ENCODE measurements around the gene MZB1. TPM values are rescaled to one million over a fixed set of nuclear protein-coding genes. Genes with fewer than 3 reads are reported as not detected.

The MZB1 gene
- total RNA-seq, 1 donor from 2014 or later: 7.8 TPM

- H3K27ac ChIP-seq: no peak overlapping the region
- ATAC-seq (no peak), DNase-seq (no peak)
- intact Hi-C loops (cut with DNase I): no loop called here
- H3K27me3 ChIP-seq (ENCODE audit: low read depth): no peaks in the 10 kb centered on the region
- no peak overlapping the region for H3K4me3 ChIP-seq
- TF ChIP-seq, protein P1, sequence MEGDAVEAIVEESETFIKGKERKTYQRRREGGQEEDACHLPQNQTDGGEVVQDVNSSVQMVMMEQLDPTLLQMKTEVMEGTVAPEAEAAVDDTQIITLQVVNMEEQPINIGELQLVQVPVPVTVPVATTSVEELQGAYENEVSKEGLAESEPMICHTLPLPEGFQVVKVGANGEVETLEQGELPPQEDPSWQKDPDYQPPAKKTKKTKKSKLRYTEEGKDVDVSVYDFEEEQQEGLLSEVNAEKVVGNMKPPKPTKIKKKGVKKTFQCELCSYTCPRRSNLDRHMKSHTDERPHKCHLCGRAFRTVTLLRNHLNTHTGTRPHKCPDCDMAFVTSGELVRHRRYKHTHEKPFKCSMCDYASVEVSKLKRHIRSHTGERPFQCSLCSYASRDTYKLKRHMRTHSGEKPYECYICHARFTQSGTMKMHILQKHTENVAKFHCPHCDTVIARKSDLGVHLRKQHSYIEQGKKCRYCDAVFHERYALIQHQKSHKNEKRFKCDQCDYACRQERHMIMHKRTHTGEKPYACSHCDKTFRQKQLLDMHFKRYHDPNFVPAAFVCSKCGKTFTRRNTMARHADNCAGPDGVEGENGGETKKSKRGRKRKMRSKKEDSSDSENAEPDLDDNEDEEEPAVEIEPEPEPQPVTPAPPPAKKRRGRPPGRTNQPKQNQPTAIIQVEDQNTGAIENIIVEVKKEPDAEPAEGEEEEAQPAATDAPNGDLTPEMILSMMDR (IDR thresholded peaks at IDR 0.05): no peak
- H3K36me3 ChIP-seq: peaks cover 8% of the 10 kb centered on the region
- no peaks in the 10 kb centered on the region for H3K9me3 ChIP-seq
- H3K4me1 ChIP-seq: no peaks in the 10 kb centered on the region
Observed at GRCh38 chr5:139378941-139379361, 10.8 kb downstream of the MZB1 start.

DNA sequence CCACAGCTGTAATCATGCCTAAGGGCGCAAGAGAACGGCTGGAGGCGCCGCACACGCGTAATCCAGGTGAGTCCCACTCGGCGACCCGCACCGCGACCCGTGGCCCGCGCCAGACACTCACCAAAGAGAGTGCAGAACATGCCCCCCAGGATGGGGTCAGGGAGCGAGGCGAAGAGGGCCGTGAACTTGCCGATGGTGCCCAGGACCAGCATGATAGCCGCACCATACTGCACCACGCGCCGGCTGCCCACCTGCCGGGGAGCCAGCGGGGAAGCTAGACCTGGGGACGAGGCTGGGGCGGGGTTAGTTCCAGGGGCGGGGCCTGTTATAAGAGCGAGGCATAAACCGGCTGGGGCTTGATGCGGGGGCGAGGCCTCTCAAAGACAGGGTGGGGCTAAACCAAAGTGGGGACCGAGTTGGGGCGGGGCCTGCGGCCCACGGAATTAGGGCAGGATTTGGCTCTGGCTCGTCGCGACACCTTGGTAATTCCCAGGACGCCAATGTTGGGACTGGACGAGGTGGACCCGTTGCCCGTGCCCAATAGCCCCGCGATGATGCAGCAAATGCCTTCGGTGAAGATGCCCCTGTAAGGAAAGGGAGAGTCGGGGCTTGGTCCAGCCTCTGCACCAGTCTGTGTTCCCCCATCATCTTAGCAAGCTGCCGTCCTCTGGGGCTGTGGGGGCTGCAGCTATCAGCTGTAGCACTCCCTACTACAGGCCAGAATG is 11.4 kb downstream of the MZB1 start:
- TF ChIP-seq, protein P1 (IDR thresholded peaks at IDR 0.05): no peak
- H3K4me1 ChIP-seq: no peaks in the 10 kb centered on the region
- H3K9me3 ChIP-seq: no peaks in the 10 kb centered on the region
- intact Hi-C loops (cut with DNase I): no loop called here
- DNase-seq: no peak
- no peaks in the 10 kb centered on the region for H3K27me3 ChIP-seq (ENCODE audit: low read depth)
- H3K4me3 ChIP-seq: no peak overlapping the region
- H3K27ac ChIP-seq: no peak overlapping the region
- peak in 1 of 2 donors; percentile 4 for ATAC-seq
- peaks cover 15% of the 10 kb centered on the region for H3K36me3 ChIP-seq

- intact Hi-C loops (cut with DNase I): no loop called here
- no peaks in the 10 kb centered on the region for H3K4me1 ChIP-seq
- H3K4me3 ChIP-seq: no peak overlapping the region
- no peaks in the 10 kb centered on the region for H3K27me3 ChIP-seq (ENCODE audit: low read depth)
- H3K27ac ChIP-seq: no peak overlapping the region
- DNase-seq (no peak), ATAC-seq (no peak)
- no peaks in the 10 kb centered on the region for H3K9me3 ChIP-seq
- peaks cover 25% of the 10 kb centered on the region for H3K36me3 ChIP-seq
- TF ChIP-seq, protein P1 (IDR thresholded peaks at IDR 0.05): no peak
Observed at GRCh38 chr5:139377226-139377625, 12.5 kb downstream of the MZB1 start.

- Histone ChIP-seq H3K36me3 (peaks cover 34% of the 10 kb centered on the region), H3K27me3 (ENCODE audit: low read depth) (no peaks in the 10 kb centered on the region), H3K27ac (no peak overlapping the region), H3K4me1 (no peaks in the 10 kb centered on the region), H3K4me3 (no peak overlapping the region), H3K9me3 (no peaks in the 10 kb centered on the region)
- TF ChIP-seq, protein P1 (IDR thresholded peaks at IDR 0.05): no peak
- intact Hi-C loops (cut with DNase I): no loop called here
- ATAC-seq (no peak), DNase-seq (no peak)
Observed at GRCh38 chr5:139376364-139376763, 13.3 kb downstream of the MZB1 start.

DNA sequence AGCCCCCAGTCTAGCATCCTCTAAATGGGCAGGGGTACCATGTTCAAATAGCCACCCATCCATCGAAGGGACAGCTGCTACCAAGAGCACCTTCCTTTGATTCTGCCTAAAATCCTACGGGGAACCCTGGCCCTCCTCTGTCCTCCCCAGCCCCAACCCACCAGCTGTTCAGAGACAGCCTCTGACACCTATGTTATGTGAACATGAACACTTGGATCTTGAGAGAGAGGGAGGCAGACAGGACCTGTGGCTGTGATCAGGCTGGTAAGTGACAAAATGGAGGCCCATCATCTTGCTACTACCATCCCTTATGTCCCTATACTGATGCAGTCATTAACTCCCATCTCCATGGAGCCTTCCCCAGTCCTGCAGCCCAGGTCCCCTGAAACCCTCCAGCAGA is 14.8 kb downstream of the MZB1 start:
- no peaks in the 10 kb centered on the region for H3K9me3 ChIP-seq
- H3K27ac ChIP-seq: no peak overlapping the region
- intact Hi-C loops (cut with DNase I): no loop called here
- DNase-seq (no peak), ATAC-seq (no peak)
- no peaks in the 10 kb centered on the region for H3K4me1 ChIP-seq
- peaks cover 44% of the 10 kb centered on the region for H3K36me3 ChIP-seq
- no peaks in the 10 kb centered on the region for H3K27me3 ChIP-seq (ENCODE audit: low read depth)
- TF ChIP-seq, protein P1 (IDR thresholded peaks at IDR 0.05): no peak
- H3K4me3 ChIP-seq: no peak overlapping the region
